K562 (cell line): ENCODE results near the gene PRR11. TPM values are rescaled to one million over a fixed set of nuclear protein-coding genes. Genes with fewer than 3 reads are reported as not detected.

ENCODE experiments used
- CREB5 ChIP-seq: fragments of 250-450 bp; sonication (Bioruptor Pico); IDR thresholded peaks from 2 replicates; pipeline ENCODE4 v1.5.0; 2020; ENCODE audit warnings: mild to moderate bottlenecking
- CREBBP ChIP-seq: IDR thresholded peaks from one replicate; pipeline ENCODE4 v1.6.1; 2012; ENCODE audit warnings: low read depth, mild to moderate bottlenecking, control low read depth, inconsistent platforms, low read length
- CTCFL ChIP-seq: IDR thresholded peaks from 2 replicates; pipeline ENCODE4 v1.6.1; 2011; ENCODE audit warnings: borderline replicate concordance, low read depth, mild to moderate bottlenecking, moderate library complexity, low read length; ENCODE audit not compliant: insufficient read depth, poor library complexity, severe bottlenecking
- DLX4 ChIP-seq: fragments of 250-450 bp; sonication (Bioruptor Pico); IDR thresholded peaks from 2 replicates; pipeline ENCODE4 v1.6.1; 2021; ENCODE audit warnings: mild to moderate bottlenecking
- FOS ChIP-seq: IDR thresholded peaks from 3 replicates; pipeline ENCODE4 v1.6.1; 2011; ENCODE audit not compliant: insufficient read length; ENCODE audit errors: extremely low read depth
- NCOA6 ChIP-seq: fragments of 450-650 bp; IDR thresholded peaks from 2 replicates; pipeline ENCODE4 v1.6.1; 2017; ENCODE audit warnings: mild to moderate bottlenecking
- NFIC ChIP-seq: fragments of 450-650 bp; IDR thresholded peaks from 2 replicates; pipeline ENCODE4 v1.6.1; 2017; ENCODE audit warnings: mild to moderate bottlenecking, inconsistent platforms
- NR4A1 ChIP-seq, 2 experiments: fragments of 250-450 bp in 1 of 2; fragments of 450-650 bp in 1 of 2; sonication (Bioruptor Pico) in 1 of 2; IDR thresholded peaks; 2 replicates each; pipeline versions ENCODE4 v1.4.0 to v1.6.1; 2016 to 2020; ENCODE audit warnings: mild to moderate bottlenecking in 2 of 2, missing compliant biosample characterization in 1 of 2, missing genetic modification characterization in 1 of 2, moderate library complexity in 1 of 2
- SMC3 ChIP-seq: conservative IDR thresholded peaks from 2 replicates; pipeline ENCODE4 v1.6.1; 2011; ENCODE audit warnings: low read depth, low read length, improper control_type of control experiment; ENCODE audit not compliant: insufficient read depth
- SRSF7 ChIP-seq: fragments of 200-400 bp; formaldehyde crosslinking; optimal IDR thresholded peaks from 2 replicates; pipeline ENCODE3; 2017; ENCODE audit warnings: mild to moderate bottlenecking, low read depth, low read length
- TAF1 ChIP-seq: IDR thresholded peaks from 2 replicates; pipeline ENCODE4 v1.6.1; 2011; ENCODE audit warnings: mild to moderate bottlenecking, low read length, moderate library complexity; ENCODE audit not compliant: insufficient read depth, control insufficient read depth, severe bottlenecking; ENCODE audit errors: extremely low read depth
- TRIM24 ChIP-seq, 2 experiments: fragments of 450-650 bp; IDR thresholded peaks; 2 replicates each; pipeline ENCODE4 v1.6.1; 2016
- ZNF184 ChIP-seq: sonication (generic); formaldehyde crosslinking; IDR thresholded peaks from 2 replicates; pipeline ENCODE4 v1.5.0; 2020; ENCODE audit warnings: missing genetic modification reagents
- ZNF316 ChIP-seq: fragments of 450-650 bp; IDR thresholded peaks from 2 replicates; pipeline ENCODE4 v1.6.1; 2016
- ZNF431 ChIP-seq: sonication (generic); formaldehyde crosslinking; IDR thresholded peaks from 2 replicates; pipeline ENCODE4 v1.8.0; 2022; ENCODE audit warnings: mild to moderate bottlenecking, missing genetic modification reagents
- polyA plus RNA-seq, 8 experiments: library from polyadenylated mRNA; depleted of rRNA in 4 of 8; stranded (reverse) in 5 of 8; unstranded in 3 of 8; fragments of >200 nt; fragmentation: Nextera tagmentation in 2 of 8; fragmentation: Illumina TruSeq in 1 of 8; extraction: Ambion mirVana in 2 of 8; extraction: Trizol in 1 of 8; gene quantifications; 2 replicates each; pipeline versions ENCODE4 v1.2.1 to v1.2.3, GENCODE V29; 2011 to 2014; ENCODE audit warnings: inconsistent platforms in 1 of 8, missing spikeins in 1 of 8
- total RNA-seq, 7 experiments: library from RNA; depleted of rRNA in 6 of 7; stranded (reverse); fragments of >200 nt in 6 of 7; fragmentation: Illumina TruSeq in 2 of 7; extraction: Trizol in 2 of 7; gene quantifications; 2 replicates each; pipeline versions ENCODE4 v1.2.1 to v1.2.3, GENCODE V29; 2011 to 2021; ENCODE audit warnings: low replicate concordance in 1 of 7

The PRR11 gene
- total and polyA plus RNA-seq, 9 of the 15 experiments (the other 6 are each of a cell fraction or from before 2014, with no cell fraction given) = 13.3 to 75.2 (median 46.4) TPM

GRCh38 chr17:59220328-59221158 lies 65.0 kb downstream of the PRR11 start, which contains the start of gene GDPD1 (continued):
- TF ChIP-seq SMC3 (peak; percentile 73), NR4A1 (CRISPR knock-in tag; IDR thresholded peaks at IDR 0.05) (no peak), NR4A1 (tag; IDR thresholded peaks at IDR 0.05) (no peak), ZNF184 (CRISPR knock-in tag) (no peak), SRSF7 (no peak), NCOA6 (peak; percentile 68), NFIC (peak; percentile 21; the same call in 1 of the 2 replicates), FOS (no peak), DLX4 (CRISPR knock-in tag) (no peak), CTCFL (peak; percentile 80), ZNF316 (0 out of 2 replicates have a peak, but pooled peaks have one; percentile 7), CREB5 (CRISPR knock-in tag) (no peak), ZNF431 (peak; percentile 72; the same call in 1 of the 2 replicates), TAF1 (no peak), CREBBP (no peak), TRIM24 (IDR thresholded peaks at IDR 0.05) (peak in 1 of 2 experiments; percentile 24; a peak in 1 of 4 replicates)
